Effector memory CD4-positive, alpha-beta T cell (primary cell): Measurements from ENCODE around the gene NLRP9.

Source experiments
- DNase-seq, 3 donors: peaks; one replicate each; pipeline ENCODE4 v3.0.0-alpha.2; 2020
- H3K27ac ChIP-seq: 2 replicates; pipeline ENCODE4 v1.7.0; 2013; ENCODE audit warnings: mild to moderate bottlenecking, low read length, moderate library complexity; ENCODE audit not compliant: insufficient read depth, poor library complexity, severe bottlenecking
- H3K27me3 ChIP-seq: replicated peaks from 2 replicates; pipeline ENCODE4 v1.7.0; 2013; ENCODE audit warnings: mild to moderate bottlenecking, low read length; ENCODE audit not compliant: insufficient read depth, control insufficient read depth, poor library complexity, severe bottlenecking
- H3K36me3 ChIP-seq: 2 replicates; pipeline ENCODE4 v1.7.0; 2013; ENCODE audit warnings: mild to moderate bottlenecking, low read length, moderate library complexity; ENCODE audit not compliant: control insufficient read depth, insufficient read depth
- H3K4me1 ChIP-seq: 2 replicates; pipeline ENCODE4 v1.7.0; 2013; ENCODE audit warnings: low read length, mild to moderate bottlenecking; ENCODE audit not compliant: control insufficient read depth, insufficient read depth, poor library complexity, severe bottlenecking
- H3K4me3 ChIP-seq: 2 replicates; pipeline ENCODE4 v1.7.0; 2013; ENCODE audit warnings: low read length, low read depth, mild to moderate bottlenecking; ENCODE audit not compliant: insufficient read depth, poor library complexity, severe bottlenecking
- H3K9me3 ChIP-seq: 2 replicates; pipeline ENCODE4 v1.7.0; 2013; ENCODE audit warnings: mild to moderate bottlenecking, low read length, moderate library complexity; ENCODE audit not compliant: control insufficient read depth

Gene NLRP9

GRCh38 chr19:55667006-55667381, 71.2 kb downstream of the NLRP9 start:
- DNase-seq, result no peak
- no peaks in the 10 kb centered on the region for H3K9me3 ChIP-seq
- no peaks in the 10 kb centered on the region for H3K27me3 ChIP-seq
- no peak overlapping the region for H3K27ac ChIP-seq
- H3K4me3 ChIP-seq, result no peak overlapping the region
- no peaks in the 10 kb centered on the region for H3K4me1 ChIP-seq
- H3K36me3 ChIP-seq, result peaks cover 86% of the 10 kb centered on the region

- H3K4me3 ChIP-seq, result no peak overlapping the region
- H3K36me3 ChIP-seq, result peaks cover 92% of the 10 kb centered on the region
- H3K27ac ChIP-seq, result no peak overlapping the region
Observed at GRCh38 chr19:55666343-55667005, 71.7 kb downstream of the NLRP9 start.

GRCh38 chr19:55663846-55664536, 74.2 kb downstream of the NLRP9 start:
- H3K36me3 ChIP-seq, result peaks cover 93% of the 10 kb centered on the region
- DNase-seq, result no peak
- H3K9me3 ChIP-seq, result no peaks in the 10 kb centered on the region
- no peak overlapping the region for H3K4me3 ChIP-seq
- no peaks in the 10 kb centered on the region for H3K27me3 ChIP-seq
- no peak overlapping the region for H3K27ac ChIP-seq
- H3K4me1 ChIP-seq, result peaks cover 9% of the 10 kb centered on the region

More at GRCh38 chr19:55666343-55667005, 71.7 kb downstream of the NLRP9 start:
- H3K9me3 ChIP-seq, result no peaks in the 10 kb centered on the region
- H3K4me1 ChIP-seq, result no peaks in the 10 kb centered on the region
- no peak for DNase-seq
- H3K27me3 ChIP-seq, result no peaks in the 10 kb centered on the region

GRCh38 chr19:55661826-55662225, 76.4 kb downstream of the NLRP9 start:
- Histone ChIP-seq H3K36me3 (peaks cover 79% of the 10 kb centered on the region), H3K4me3 (no peak overlapping the region), H3K9me3 (no peaks in the 10 kb centered on the region), H3K27me3 (no peaks in the 10 kb centered on the region), H3K27ac (no peak overlapping the region), H3K4me1 (peaks cover 31% of the 10 kb centered on the region)
- DNase-seq, result no peak

GRCh38 chr19:55660991-55661390, 77.2 kb downstream of the NLRP9 start:
- no peak overlapping the region for H3K27ac ChIP-seq
- H3K27me3 ChIP-seq, result no peaks in the 10 kb centered on the region
- DNase-seq, result no peak
- no peak overlapping the region for H3K4me3 ChIP-seq
- peaks cover 39% of the 10 kb centered on the region for H3K4me1 ChIP-seq
- H3K36me3 ChIP-seq, result peaks cover 70% of the 10 kb centered on the region
- H3K9me3 ChIP-seq, result no peaks in the 10 kb centered on the region

- H3K36me3 ChIP-seq, result peaks cover 66% of the 10 kb centered on the region
- H3K4me3 ChIP-seq, result no peak overlapping the region
- H3K9me3 ChIP-seq, result no peaks in the 10 kb centered on the region
- no peak overlapping the region for H3K27ac ChIP-seq
- peaks cover 44% of the 10 kb centered on the region for H3K4me1 ChIP-seq
- H3K27me3 ChIP-seq, result no peaks in the 10 kb centered on the region
- no peak for DNase-seq
Observed at GRCh38 chr19:55660404-55660803, 77.8 kb downstream of the NLRP9 start.

- no peaks in the 10 kb centered on the region for H3K27me3 ChIP-seq
- peaks cover 63% of the 10 kb centered on the region for H3K36me3 ChIP-seq
- no peak overlapping the region for H3K4me3 ChIP-seq
- H3K4me1 ChIP-seq, result peaks cover 44% of the 10 kb centered on the region
- no peaks in the 10 kb centered on the region for H3K9me3 ChIP-seq
- DNase-seq, result no peak
- H3K27ac ChIP-seq, result peak overlapping the region; percentile 39
Observed at GRCh38 chr19:55659822-55660221, 78.4 kb downstream of the NLRP9 start.

GRCh38 chr19:55658846-55659459, 79.2 kb downstream of the NLRP9 start:
- no peak for DNase-seq
- Histone ChIP-seq H3K36me3 (peaks cover 55% of the 10 kb centered on the region), H3K27ac (peak overlapping the region; percentile 39), H3K27me3 (no peaks in the 10 kb centered on the region), H3K9me3 (no peaks in the 10 kb centered on the region), H3K4me3 (no peak overlapping the region), H3K4me1 (peaks cover 44% of the 10 kb centered on the region)
